SK-N-SH (cell line): ENCODE results near the gene CENPO.

Experiments used
- CHD2 ChIP-seq: fragments of 150-350 bp; IDR thresholded peaks from 2 replicates; pipeline ENCODE4 v1.6.1; 2018; ENCODE audit warnings: low read length; ENCODE audit not compliant: partially characterized antibody
- EZH2phosphoT487 ChIP-seq: fragments of 200-600 bp; sonication (generic); IDR thresholded peaks from 2 replicates; pipeline ENCODE4 v1.6.1; 2017; ENCODE audit warnings: low read depth, mixed run types, mild to moderate bottlenecking, antibody characterized with exemption, moderate library complexity, borderline replicate concordance
- POLR2AphosphoS5 ChIP-seq: IDR thresholded peaks from 2 replicates; pipeline ENCODE4 v1.6.1; 2012; ENCODE audit warnings: low read depth, low read length
- RAD21 ChIP-seq: IDR thresholded peaks from 2 replicates; pipeline ENCODE4 v1.6.1; 2012; ENCODE audit warnings: mild to moderate bottlenecking, low read length
- RFX5 ChIP-seq: IDR thresholded peaks from 2 replicates; pipeline ENCODE4 v1.6.1; 2012; ENCODE audit warnings: mild to moderate bottlenecking, improper control_type of control experiment, low read length
- SIN3A ChIP-seq: IDR thresholded peaks from 2 replicates; pipeline ENCODE4 v1.6.1; 2012; ENCODE audit warnings: low read depth, mild to moderate bottlenecking, low read length, moderate library complexity, borderline replicate concordance
- TAF1 ChIP-seq: IDR thresholded peaks from 2 replicates; pipeline ENCODE4 v1.6.1; 2012; ENCODE audit warnings: low read depth, mild to moderate bottlenecking, low read length, moderate library complexity, borderline replicate concordance
- TCF12 ChIP-seq: IDR thresholded peaks from 2 replicates; pipeline ENCODE4 v1.4.0; 2012
- TF ChIP-seq, protein P1 (sequence below): fragments of 200-600 bp; sonication (generic); IDR thresholded peaks from 2 replicates; pipeline ENCODE4 v1.6.1; 2017; ENCODE audit warnings: antibody characterized with exemption, mild to moderate bottlenecking, moderate library complexity
- TF ChIP-seq, protein P2 (sequence below): fragments of 150-350 bp; IDR thresholded peaks from 2 replicates; pipeline ENCODE4 v1.6.1; 2016; ENCODE audit warnings: mild to moderate bottlenecking, low read depth, low read length
- TF ChIP-seq, protein P3 (sequence below): fragments of 150-350 bp; IDR thresholded peaks from 2 replicates; pipeline ENCODE4 v1.6.1; 2017; ENCODE audit warnings: antibody characterized with exemption, low read length, low read depth, borderline replicate concordance

GRCh38 chr2:24771061-24771460 is 22.2 kb upstream of the CENPO start:
- TF ChIP-seq, protein P1, sequence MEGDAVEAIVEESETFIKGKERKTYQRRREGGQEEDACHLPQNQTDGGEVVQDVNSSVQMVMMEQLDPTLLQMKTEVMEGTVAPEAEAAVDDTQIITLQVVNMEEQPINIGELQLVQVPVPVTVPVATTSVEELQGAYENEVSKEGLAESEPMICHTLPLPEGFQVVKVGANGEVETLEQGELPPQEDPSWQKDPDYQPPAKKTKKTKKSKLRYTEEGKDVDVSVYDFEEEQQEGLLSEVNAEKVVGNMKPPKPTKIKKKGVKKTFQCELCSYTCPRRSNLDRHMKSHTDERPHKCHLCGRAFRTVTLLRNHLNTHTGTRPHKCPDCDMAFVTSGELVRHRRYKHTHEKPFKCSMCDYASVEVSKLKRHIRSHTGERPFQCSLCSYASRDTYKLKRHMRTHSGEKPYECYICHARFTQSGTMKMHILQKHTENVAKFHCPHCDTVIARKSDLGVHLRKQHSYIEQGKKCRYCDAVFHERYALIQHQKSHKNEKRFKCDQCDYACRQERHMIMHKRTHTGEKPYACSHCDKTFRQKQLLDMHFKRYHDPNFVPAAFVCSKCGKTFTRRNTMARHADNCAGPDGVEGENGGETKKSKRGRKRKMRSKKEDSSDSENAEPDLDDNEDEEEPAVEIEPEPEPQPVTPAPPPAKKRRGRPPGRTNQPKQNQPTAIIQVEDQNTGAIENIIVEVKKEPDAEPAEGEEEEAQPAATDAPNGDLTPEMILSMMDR = no peak
- no peak for TF ChIP-seq RFX5
- TF ChIP-seq EZH2phosphoT487 = no peak
- TF ChIP-seq CHD2 = no peak
- TF ChIP-seq RAD21 = no peak
- no peak for TF ChIP-seq TAF1
- TF ChIP-seq POLR2AphosphoS5 = no peak
- no peak for TF ChIP-seq SIN3A
- TF ChIP-seq, protein P2, sequence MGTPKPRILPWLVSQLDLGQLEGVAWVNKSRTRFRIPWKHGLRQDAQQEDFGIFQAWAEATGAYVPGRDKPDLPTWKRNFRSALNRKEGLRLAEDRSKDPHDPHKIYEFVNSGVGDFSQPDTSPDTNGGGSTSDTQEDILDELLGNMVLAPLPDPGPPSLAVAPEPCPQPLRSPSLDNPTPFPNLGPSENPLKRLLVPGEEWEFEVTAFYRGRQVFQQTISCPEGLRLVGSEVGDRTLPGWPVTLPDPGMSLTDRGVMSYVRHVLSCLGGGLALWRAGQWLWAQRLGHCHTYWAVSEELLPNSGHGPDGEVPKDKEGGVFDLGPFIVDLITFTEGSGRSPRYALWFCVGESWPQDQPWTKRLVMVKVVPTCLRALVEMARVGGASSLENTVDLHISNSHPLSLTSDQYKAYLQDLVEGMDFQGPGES = no peak
- TF ChIP-seq TCF12 = no peak
- TF ChIP-seq, protein P3, sequence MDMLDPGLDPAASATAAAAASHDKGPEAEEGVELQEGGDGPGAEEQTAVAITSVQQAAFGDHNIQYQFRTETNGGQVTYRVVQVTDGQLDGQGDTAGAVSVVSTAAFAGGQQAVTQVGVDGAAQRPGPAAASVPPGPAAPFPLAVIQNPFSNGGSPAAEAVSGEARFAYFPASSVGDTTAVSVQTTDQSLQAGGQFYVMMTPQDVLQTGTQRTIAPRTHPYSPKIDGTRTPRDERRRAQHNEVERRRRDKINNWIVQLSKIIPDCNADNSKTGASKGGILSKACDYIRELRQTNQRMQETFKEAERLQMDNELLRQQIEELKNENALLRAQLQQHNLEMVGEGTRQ = no peak
